Measurements from ENCODE around the gene PRR12.

Gene PRR12

DNA sequence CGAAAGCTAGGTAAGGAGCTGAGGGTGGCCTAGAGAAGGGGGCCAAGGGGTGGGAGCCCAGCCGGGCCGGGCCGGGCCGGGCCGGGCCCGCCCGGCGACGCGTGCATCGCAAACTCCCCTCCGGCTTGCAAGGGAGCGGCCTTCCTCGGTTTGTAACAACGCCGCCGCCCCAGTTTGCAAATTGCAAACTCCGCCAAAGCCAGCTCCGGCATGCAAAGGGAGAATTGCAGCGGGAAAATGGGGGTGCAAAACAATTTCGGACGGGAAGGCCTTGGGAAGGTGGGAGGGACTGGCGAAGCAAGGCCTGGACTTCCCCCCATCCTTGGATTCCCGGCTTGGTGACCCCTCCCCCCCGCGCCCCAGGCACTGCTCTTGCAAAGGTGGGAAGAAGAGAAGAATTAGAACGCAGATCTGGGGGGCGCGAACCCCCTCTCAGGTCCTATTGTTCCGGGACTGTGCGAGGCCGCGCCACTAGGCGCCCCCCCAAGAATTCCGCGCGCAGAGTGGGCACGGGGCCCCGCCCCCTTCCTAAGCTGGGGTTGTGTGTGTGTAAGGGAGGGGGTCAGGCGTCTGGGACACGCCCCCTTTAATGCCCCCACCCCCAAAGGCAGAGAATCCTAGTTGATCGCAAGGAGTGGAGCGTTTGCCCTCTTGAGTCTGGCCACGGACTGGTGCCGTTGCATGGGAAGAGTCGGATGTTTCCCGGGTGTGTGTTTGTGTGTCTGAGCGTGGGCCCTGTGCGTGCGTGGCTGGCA is 926 bp downstream of the PRR12 start (continued):
- TF ChIP-seq ZNF148 (tag by site-specific recombination; IDR thresholded peaks at IDR 0.05; ENCODE audit: borderline replicate concordance) (no peak), ZBTB21 (tag by site-specific recombination; IDR thresholded peaks at IDR 0.05) (no peak), ZNF514 (tag by site-specific recombination; IDR thresholded peaks at IDR 0.05) (no peak), ZNF37A (tag by site-specific recombination; IDR thresholded peaks at IDR 0.05) (no peak), KLF9 (tag by site-specific recombination; IDR thresholded peaks at IDR 0.05; ENCODE audit: low read depth) (peak; percentile 98), SP3 (tag by site-specific recombination; IDR thresholded peaks at IDR 0.05) (peak; percentile 90), ZNF341 (tag by site-specific recombination; IDR thresholded peaks at IDR 0.05; ENCODE audit: low read depth) (peak; percentile 21; the same call in 1 of the 2 replicates), ZBTB44 (tag by site-specific recombination; IDR thresholded peaks at IDR 0.05) (peak; percentile 87), ZBTB49 (tag by site-specific recombination; IDR thresholded peaks at IDR 0.05; ENCODE audit: low read depth) (no peak), BCL11B (tag by site-specific recombination; IDR thresholded peaks at IDR 0.05; ENCODE audit: low read depth) (peak; percentile 8; the same call in 1 of the 2 replicates), ZNF629 (tag by site-specific recombination; IDR thresholded peaks at IDR 0.05) (peak; percentile 37; the same call in 1 of the 2 replicates), GLIS1 (tag by site-specific recombination; IDR thresholded peaks at IDR 0.05) (peak; percentile 40), ZNF140 (tag by site-specific recombination; IDR thresholded peaks at IDR 0.05) (no peak), WT1 (tag by site-specific recombination; IDR thresholded peaks at IDR 0.05) (no peak), ZFP37 (tag by site-specific recombination; IDR thresholded peaks at IDR 0.05) (0 out of 2 replicates have a peak, but pooled peaks have one; percentile 48)
- TF ChIP-seq, protein P1, sequence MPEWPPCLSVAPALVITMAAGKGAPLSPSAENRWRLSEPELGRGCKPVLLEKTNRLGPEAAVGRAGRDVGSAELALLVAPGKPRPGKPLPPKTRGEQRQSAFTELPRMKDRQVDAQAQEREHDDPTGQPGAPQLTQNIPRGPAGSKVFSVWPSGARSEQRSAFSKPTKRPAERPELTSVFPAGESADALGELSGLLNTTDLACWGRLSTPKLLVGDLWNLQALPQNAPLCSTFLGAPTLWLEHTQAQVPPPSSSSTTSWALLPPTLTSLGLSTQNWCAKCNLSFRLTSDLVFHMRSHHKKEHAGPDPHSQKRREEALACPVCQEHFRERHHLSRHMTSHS (tag by site-specific recombination; IDR thresholded peaks at IDR 0.05): no peak
- TF ChIP-seq, protein P2, sequence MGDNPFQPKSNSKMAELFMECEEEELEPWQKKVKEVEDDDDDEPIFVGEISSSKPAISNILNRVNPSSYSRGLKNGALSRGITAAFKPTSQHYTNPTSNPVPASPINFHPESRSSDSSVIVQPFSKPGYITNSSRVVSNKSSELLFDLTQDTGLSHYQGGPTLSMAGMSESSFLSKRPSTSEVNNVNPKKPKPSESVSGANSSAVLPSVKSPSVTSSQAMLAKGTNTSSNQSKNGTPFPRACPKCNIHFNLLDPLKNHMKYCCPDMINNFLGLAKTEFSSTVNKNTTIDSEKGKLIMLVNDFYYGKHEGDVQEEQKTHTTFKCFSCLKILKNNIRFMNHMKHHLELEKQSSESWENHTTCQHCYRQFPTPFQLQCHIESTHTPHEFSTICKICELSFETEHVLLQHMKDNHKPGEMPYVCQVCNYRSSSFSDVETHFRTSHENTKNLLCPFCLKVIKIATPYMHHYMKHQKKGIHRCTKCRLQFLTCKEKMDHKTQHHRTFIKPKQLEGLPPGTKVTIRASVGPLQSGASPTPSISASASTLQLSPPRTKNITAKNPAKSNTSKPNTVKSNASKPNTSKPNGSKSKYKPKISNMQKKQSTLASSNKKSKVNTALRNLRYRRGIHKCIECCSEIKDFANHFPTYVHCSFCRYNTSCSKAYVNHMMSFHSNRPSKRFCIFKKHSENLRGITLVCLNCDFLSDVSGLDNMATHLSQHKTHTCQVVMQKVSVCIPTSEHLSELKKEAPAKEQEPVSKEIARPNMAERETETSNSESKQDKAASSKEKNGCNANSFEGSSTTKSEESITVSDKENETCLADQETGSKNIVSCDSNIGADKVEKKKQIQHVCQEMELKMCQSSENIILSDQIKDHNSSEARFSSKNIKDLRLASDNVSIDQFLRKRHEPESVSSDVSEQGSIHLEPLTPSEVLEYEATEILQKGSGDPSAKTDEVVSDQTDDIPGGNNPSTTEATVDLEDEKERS (tag by site-specific recombination; IDR thresholded peaks at IDR 0.05): no peak
- TF ChIP-seq, protein P3, sequence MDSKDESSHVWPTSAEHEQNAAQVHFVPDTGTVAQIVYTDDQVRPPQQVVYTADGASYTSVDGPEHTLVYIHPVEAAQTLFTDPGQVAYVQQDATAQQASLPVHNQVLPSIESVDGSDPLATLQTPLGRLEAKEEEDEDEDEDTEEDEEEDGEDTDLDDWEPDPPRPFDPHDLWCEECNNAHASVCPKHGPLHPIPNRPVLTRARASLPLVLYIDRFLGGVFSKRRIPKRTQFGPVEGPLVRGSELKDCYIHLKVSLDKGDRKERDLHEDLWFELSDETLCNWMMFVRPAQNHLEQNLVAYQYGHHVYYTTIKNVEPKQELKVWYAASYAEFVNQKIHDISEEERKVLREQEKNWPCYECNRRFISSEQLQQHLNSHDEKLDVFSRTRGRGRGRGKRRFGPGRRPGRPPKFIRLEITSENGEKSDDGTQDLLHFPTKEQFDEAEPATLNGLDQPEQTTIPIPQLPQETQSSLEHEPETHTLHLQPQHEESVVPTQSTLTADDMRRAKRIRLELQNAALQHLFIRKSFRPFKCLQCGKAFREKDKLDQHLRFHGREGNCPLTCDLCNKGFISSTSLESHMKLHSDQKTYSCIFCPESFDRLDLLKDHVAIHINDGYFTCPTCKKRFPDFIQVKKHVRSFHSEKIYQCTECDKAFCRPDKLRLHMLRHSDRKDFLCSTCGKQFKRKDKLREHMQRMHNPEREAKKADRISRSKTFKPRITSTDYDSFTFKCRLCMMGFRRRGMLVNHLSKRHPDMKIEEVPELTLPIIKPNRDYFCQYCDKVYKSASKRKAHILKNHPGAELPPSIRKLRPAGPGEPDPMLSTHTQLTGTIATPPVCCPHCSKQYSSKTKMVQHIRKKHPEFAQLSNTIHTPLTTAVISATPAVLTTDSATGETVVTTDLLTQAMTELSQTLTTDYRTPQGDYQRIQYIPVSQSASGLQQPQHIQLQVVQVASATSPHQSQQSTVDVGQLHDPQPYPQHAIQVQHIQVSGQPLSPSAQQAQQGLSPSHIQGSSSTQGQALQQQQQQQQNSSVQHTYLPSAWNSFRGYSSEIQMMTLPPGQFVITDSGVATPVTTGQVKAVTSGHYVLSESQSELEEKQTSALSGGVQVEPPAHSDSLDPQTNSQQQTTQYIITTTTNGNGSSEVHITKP (tag by site-specific recombination; IDR thresholded peaks at IDR 0.05): peak; percentile 76
- TF ChIP-seq, protein P4, sequence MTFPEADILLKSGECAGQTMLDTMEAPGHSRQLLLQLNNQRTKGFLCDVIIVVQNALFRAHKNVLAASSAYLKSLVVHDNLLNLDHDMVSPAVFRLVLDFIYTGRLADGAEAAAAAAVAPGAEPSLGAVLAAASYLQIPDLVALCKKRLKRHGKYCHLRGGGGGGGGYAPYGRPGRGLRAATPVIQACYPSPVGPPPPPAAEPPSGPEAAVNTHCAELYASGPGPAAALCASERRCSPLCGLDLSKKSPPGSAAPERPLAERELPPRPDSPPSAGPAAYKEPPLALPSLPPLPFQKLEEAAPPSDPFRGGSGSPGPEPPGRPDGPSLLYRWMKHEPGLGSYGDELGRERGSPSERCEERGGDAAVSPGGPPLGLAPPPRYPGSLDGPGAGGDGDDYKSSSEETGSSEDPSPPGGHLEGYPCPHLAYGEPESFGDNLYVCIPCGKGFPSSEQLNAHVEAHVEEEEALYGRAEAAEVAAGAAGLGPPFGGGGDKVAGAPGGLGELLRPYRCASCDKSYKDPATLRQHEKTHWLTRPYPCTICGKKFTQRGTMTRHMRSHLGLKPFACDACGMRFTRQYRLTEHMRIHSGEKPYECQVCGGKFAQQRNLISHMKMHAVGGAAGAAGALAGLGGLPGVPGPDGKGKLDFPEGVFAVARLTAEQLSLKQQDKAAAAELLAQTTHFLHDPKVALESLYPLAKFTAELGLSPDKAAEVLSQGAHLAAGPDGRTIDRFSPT (tag by site-specific recombination; IDR thresholded peaks at IDR 0.05): peak; percentile 19
- TF ChIP-seq, protein P5, sequence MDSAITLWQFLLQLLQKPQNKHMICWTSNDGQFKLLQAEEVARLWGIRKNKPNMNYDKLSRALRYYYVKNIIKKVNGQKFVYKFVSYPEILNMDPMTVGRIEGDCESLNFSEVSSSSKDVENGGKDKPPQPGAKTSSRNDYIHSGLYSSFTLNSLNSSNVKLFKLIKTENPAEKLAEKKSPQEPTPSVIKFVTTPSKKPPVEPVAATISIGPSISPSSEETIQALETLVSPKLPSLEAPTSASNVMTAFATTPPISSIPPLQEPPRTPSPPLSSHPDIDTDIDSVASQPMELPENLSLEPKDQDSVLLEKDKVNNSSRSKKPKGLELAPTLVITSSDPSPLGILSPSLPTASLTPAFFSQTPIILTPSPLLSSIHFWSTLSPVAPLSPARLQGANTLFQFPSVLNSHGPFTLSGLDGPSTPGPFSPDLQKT (IDR thresholded peaks at IDR 0.05; ENCODE audit: borderline replicate concordance, low read depth, low read length): no peak

Data from HEK293 (cell line).